ENCODE measurements around the gene IFNL4. TPM values are rescaled to one million over a fixed set of nuclear protein-coding genes. Genes with fewer than 3 reads are reported as not detected.
"Not testable (repeated sequence)": the region's sequence is repeated elsewhere in the genome, so short reads cannot be mapped to it uniquely, and the experiment has no call there.

Gene IFNL4
- total RNA-seq, 2 donors from 2014 or later: not detected

GRCh38 chr19:39270036-39270871 lies 21.6 kb upstream of the IFNL4 start:
- Histone ChIP-seq H3K9me3 (no peaks in the 10 kb centered on the region), H3K4me1 (no peaks in the 10 kb centered on the region), H3K27me3 (peaks cover 4% of the 10 kb centered on the region), H3K4me3 (no peak overlapping the region), H3K36me3 (no peaks in the 10 kb centered on the region), H3K9ac (ENCODE audit: low read depth in 2 of 2, low read length in 2 of 2) (no peak overlapping the region), H3K27ac (no peak overlapping the region)
- intact Hi-C loops (cut with DNase I): no loop called here
- DNase-seq: no peak
- TF ChIP-seq, protein P1, sequence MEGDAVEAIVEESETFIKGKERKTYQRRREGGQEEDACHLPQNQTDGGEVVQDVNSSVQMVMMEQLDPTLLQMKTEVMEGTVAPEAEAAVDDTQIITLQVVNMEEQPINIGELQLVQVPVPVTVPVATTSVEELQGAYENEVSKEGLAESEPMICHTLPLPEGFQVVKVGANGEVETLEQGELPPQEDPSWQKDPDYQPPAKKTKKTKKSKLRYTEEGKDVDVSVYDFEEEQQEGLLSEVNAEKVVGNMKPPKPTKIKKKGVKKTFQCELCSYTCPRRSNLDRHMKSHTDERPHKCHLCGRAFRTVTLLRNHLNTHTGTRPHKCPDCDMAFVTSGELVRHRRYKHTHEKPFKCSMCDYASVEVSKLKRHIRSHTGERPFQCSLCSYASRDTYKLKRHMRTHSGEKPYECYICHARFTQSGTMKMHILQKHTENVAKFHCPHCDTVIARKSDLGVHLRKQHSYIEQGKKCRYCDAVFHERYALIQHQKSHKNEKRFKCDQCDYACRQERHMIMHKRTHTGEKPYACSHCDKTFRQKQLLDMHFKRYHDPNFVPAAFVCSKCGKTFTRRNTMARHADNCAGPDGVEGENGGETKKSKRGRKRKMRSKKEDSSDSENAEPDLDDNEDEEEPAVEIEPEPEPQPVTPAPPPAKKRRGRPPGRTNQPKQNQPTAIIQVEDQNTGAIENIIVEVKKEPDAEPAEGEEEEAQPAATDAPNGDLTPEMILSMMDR (IDR thresholded peaks at IDR 0.05): no peak

- H3K36me3 ChIP-seq; H3K4me1 ChIP-seq; intact Hi-C loops (cut with DNase I); H3K9me3 ChIP-seq; DNase-seq; H3K9ac ChIP-seq (ENCODE audit: low read depth in 2 of 2, low read length in 2 of 2); H3K27ac ChIP-seq; H3K4me3 ChIP-seq: not testable (repeated sequence)
- H3K27me3 ChIP-seq: peaks cover 13% of the 10 kb centered on the region
These were observed 20.7 kb upstream of the IFNL4 start for GRCh38 chr19:39269369-39269768.

- H3K9me3 ChIP-seq; H3K27ac ChIP-seq; H3K4me1 ChIP-seq; DNase-seq; intact Hi-C loops (cut with DNase I); H3K9ac ChIP-seq (ENCODE audit: low read depth in 2 of 2, low read length in 2 of 2); H3K4me3 ChIP-seq; H3K36me3 ChIP-seq: not testable (repeated sequence)
- peaks cover 20% of the 10 kb centered on the region for H3K27me3 ChIP-seq
These were observed 20.0 kb upstream of the IFNL4 start for GRCh38 chr19:39268531-39269223.

DNA sequence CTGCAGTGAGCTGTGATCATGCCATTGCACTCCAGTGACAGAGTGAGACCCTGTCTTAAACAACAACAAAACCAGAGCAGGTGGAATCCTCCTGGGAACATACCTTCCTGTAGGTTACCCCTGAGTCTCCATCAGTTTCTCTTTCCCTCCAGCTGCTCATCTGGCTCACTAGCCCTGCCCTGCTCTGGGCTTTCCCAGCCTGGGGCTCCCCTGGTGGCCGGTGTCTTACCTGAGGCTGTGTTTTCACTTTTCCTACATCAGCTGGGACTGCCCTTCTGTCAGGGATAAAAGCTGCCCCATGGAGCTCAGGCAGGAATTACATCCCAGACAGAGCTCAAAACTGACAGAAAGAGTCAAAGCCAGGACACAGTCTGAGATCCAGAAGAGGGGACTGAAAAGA lies 19.4 kb upstream of the IFNL4 start, which contains the start of gene IFNL2:
Gene IFNL2 (plus strand): TSS at position 312 of the 400 bp plus-strand sequence. CDS start 173 bp downstream, outside the sequence.
- H3K36me3 ChIP-seq; H3K4me3 ChIP-seq; H3K9ac ChIP-seq (ENCODE audit: low read depth in 2 of 2, low read length in 2 of 2); intact Hi-C loops (cut with DNase I); H3K9me3 ChIP-seq; H3K27ac ChIP-seq; DNase-seq; H3K4me1 ChIP-seq: not testable (repeated sequence)
- H3K27me3 ChIP-seq: peaks cover 20% of the 10 kb centered on the region

- TF ChIP-seq, protein P1 (IDR thresholded peaks at IDR 0.05): no peak
- H3K4me1 ChIP-seq: no peaks in the 10 kb centered on the region
- no peak overlapping the region for H3K4me3 ChIP-seq
- H3K36me3 ChIP-seq: no peaks in the 10 kb centered on the region
- H3K9me3 ChIP-seq: no peaks in the 10 kb centered on the region
- no peak overlapping the region for H3K9ac ChIP-seq (ENCODE audit: low read depth in 2 of 2, low read length in 2 of 2)
- peaks cover 25% of the 10 kb centered on the region for H3K27me3 ChIP-seq
- DNase-seq: no peak
- H3K27ac ChIP-seq: no peak overlapping the region
- intact Hi-C loops (cut with DNase I): no loop called here
These were observed 16.8 kb upstream of the IFNL4 start for GRCh38 chr19:39265321-39265916.

DNA sequence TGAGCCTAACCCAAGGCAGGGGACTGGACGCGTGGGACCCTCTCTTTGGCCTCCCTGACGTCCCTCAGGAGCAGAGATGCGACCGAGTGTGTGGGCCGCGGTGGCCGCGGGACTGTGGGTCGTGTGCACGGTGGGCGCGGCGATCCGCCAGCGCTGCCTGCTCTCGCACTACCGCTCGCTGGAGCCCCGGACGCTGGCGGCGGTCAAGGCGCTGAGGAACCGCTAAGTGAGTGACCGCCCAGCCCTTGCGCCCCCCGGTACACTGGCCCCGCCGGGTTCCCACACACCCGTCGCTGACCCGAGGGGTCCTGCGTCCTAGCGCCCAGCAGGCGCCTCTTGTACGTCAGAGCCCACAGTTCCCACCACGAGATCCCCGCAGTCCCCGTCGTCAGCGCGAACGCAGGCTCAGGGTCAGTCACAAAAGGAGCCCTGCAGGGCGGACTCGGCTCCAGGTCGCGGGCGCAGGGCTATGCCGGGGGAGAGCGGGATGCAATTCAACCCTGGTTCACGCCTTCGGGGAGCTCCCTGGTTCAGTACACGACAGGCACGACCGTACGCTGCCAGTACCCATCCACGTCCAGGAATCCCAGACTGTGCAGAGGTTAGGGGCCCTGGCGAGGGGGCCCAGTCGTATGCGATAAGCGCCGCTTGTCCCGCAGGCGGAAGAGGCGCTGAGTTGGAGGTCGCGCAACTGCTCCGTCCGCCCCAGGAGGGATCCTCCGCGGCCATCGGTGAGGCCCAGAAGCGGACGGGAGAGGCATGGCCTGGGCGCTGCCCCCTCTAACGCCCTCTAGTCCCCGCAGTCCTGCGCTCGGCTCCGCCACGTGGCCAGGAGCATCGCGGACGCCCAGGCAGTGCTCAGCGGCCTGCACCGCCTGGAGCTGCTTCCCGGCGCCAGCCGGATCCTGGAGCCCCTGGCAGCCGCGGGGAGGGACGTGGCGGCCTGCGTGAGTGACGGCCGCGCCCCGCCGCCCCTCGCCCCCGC lies 15.9 kb upstream of the IFNL4 start:
- H3K36me3 ChIP-seq: no peaks in the 10 kb centered on the region
- no peaks in the 10 kb centered on the region for H3K9me3 ChIP-seq
- H3K4me3 ChIP-seq: no peak overlapping the region
- intact Hi-C loops (cut with DNase I): no loop called here
- no peak overlapping the region for H3K27ac ChIP-seq
- TF ChIP-seq, protein P1 (IDR thresholded peaks at IDR 0.05): no peak
- H3K27me3 ChIP-seq: peaks cover 25% of the 10 kb centered on the region
- no peak overlapping the region for H3K9ac ChIP-seq (ENCODE audit: low read depth in 2 of 2, low read length in 2 of 2)
- no peaks in the 10 kb centered on the region for H3K4me1 ChIP-seq
- no peak for DNase-seq
